GM12865 (cell line): ENCODE data around the gene ARMC3.

Experiments used
- DNase-seq: peaks from one replicate; pipeline ENCODE4 v3.0.0; 2010; ENCODE audit warnings: low read depth
- H3K4me3 ChIP-seq: 2 replicates; pipeline ENCODE4 v1.5.1; 2011; ENCODE audit warnings: mild to moderate bottlenecking, low read depth, low read length, control low read depth
- TF ChIP-seq, protein P1 (sequence below): IDR thresholded peaks from 2 replicates; pipeline ENCODE4 v1.5.1; 2011; ENCODE audit warnings: low read length, control low read depth, low read depth, inconsistent platforms; ENCODE audit not compliant: insufficient read depth; ENCODE audit errors: missing control alignments

Gene ARMC3

DNA sequence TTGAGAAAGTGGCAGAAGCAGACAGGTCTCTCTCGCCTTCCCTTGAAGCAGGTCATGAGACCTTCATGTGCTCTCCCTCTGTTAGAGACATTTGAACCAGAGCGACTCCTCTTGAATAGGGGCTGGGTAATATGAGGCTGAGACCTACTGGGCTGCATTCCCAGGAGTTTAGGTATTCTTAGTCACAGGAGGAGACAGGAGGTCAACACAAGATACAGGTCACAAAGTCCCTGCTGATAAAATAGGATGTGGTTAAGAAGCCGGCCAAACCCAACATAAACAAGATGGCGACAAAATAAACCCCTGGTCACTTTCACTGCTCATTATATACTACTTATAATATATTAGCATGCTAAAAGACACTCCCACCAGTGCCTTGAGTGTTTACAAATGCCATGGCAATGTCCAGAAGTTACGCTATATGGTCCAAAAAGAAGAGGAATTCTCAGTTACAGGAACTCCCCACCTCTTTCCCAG, 124.0 kb downstream of the ARMC3 start:
- TF ChIP-seq, protein P1, sequence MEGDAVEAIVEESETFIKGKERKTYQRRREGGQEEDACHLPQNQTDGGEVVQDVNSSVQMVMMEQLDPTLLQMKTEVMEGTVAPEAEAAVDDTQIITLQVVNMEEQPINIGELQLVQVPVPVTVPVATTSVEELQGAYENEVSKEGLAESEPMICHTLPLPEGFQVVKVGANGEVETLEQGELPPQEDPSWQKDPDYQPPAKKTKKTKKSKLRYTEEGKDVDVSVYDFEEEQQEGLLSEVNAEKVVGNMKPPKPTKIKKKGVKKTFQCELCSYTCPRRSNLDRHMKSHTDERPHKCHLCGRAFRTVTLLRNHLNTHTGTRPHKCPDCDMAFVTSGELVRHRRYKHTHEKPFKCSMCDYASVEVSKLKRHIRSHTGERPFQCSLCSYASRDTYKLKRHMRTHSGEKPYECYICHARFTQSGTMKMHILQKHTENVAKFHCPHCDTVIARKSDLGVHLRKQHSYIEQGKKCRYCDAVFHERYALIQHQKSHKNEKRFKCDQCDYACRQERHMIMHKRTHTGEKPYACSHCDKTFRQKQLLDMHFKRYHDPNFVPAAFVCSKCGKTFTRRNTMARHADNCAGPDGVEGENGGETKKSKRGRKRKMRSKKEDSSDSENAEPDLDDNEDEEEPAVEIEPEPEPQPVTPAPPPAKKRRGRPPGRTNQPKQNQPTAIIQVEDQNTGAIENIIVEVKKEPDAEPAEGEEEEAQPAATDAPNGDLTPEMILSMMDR: no peak
- H3K4me3 ChIP-seq: no peak overlapping the region
- DNase-seq: no peak

DNA sequence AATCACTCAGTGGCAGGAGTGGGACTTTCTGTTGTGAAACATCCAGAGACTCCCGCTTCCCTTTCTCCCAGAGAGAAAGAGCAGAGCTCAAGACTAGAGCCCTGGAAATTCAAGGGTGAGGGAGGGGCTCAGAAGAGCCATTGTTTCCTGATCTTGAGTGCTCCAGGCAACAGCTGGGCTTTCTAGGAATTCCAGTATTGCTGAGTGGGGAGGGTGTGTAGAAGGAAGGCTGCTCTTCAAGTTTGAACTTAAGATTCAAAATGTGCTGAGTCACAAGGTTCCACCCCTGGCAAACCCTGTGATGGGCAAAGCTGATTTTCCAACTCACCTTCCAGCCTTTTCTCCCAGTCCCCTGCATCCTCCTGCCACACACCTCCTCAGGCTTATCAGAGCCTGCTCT, 125.2 kb downstream of the ARMC3 start:
- DNase-seq: no peak
- H3K4me3 ChIP-seq: no peak overlapping the region
- TF ChIP-seq, protein P1: no peak

DNA sequence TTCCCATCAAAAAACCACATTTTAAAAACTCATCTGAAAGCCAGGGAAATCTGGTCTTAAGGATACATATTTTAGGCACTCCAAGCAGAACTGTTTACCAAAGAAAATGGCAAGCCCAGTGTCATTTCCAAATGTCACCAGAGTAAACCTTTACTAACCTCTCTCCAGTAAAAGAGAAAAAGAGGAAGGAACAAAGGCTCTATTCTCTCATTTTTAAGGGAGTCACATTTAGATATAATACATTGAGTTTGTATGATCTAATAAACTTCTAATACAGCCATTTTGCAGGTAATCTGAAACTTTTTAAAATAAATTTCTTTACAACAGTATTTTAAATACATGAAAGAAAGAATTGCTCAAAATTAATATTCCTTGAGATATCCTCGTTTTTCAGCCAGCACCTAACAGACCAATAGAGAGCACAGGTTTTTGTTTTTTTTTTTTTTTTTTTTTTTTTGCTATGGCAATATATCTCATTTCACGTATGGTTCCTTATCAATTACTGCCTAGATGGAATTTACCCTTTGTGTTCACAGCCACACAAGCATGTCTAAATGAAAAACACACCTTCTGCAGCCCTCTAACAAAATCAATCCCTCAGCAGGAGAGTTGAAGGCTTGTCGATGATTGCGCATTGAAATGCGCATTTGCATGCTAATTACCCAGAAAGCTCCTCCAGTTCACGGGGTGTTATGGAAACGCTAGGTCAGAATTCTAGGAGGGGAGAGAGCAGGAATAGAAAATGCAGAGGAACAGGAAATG, 127.8 kb downstream of the ARMC3 start:
- no peak for DNase-seq
- no peak overlapping the region for H3K4me3 ChIP-seq
- TF ChIP-seq, protein P1: no peak

DNA sequence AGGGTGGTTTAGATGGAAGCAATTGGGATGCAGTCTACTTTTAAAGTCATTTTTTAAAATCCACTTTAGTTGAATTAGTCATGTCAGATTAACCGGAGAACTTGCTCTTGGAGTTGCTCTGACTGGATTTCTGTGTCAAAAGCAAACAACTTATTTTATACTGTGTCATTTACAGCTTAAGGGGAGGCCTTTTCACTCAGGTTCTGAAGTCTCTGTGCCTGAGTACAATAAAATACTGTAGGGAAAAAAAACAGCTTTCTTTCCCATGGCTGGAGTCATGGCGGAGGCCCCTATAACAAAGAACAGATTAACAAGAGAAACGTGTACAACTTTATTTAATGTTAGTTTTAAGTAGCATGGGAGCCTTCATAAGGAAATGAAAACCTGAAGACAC, 128.3 kb downstream of the ARMC3 start:
- DNase-seq: no peak
- TF ChIP-seq, protein P1: no peak
- no peak overlapping the region for H3K4me3 ChIP-seq

DNA sequence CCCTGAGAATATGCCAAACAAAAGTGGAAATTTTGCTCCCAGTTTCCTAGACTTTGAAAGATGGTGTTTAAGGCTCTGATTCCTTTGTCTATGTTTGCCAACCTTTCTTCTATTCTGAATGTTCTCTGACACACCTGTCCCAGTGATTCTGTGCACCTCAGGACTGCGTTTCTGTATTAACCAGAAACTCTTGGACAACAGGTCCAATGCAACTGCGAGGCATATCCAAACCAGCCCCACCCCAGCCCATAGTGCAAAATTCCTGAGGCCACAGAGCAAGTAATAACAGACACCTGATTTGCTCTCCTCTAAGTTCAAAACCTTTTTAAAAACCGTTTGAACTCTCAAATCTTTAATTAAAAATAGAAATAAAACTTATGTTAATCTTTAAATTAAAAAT, 130.5 kb downstream of the ARMC3 start:
- DNase-seq: no peak
- H3K4me3 ChIP-seq: no peak overlapping the region
- TF ChIP-seq, protein P1: no peak

DNA sequence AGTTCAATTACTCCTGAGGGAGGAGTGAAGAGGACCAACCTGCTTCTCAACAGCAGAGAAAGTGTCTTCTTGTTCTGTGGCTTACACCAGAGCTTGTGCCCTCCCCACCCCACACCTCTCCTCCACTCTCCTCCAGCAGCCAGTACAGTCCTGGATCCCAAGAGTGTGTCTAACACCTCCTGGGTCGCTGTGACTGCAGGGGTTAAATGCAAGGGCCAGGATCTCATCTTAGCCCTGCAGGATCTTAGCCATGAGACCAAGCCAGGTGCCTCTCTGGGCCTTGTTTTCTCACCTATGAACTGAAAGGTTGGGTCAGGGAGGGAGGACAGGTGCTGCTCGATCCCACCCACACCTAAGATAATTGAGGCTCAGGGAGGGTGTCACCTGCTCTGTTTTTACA, 133.1 kb downstream of the ARMC3 start:
- H3K4me3 ChIP-seq: no peak overlapping the region
- no peak for DNase-seq
- TF ChIP-seq, protein P1: no peak
